ENCODE data around the gene MBP.

DNA sequence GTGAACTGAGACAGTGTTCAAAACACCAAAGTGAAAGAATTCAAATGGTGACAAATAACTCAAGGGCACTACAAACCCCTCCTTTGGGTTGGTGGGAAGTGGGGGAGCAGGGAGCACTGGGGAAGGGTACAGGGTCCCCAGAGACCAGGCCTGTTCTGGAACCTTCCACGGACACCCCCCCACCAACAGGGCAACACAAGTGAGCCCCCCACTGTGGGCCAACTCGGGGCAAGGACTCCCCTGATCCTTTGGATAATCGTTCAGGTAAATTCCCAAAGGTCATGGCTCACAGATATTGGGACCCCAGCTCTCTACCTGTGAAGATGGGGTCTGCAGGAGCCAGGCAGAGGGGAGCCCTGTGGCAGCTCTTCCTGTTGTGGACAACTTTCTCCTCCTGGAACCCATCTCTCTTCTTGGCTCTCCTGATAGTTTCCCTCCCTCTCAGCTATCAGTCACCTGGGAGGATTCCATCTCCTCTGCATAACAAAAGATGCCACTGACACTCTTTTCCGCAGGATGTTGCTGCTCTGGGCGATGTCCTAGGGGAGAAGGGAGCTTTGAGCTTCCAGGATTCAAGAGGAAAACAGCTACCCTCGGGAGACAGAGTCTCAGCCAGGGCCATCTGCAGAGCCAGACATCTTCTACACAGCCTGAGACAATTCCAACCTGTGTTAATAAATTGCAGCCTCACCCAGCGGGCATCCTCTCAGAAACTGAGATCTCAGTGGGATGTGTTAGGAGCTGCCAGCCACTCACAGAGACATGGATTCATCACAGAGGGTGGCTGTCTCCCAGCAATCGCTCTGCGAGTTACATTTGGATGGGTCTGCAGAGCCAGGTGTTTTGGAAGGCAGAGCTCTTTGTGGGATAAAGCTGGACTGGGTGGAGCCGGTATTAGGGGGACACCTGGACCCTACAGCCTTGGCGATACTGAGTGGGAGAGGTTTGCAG, 35.4 kb downstream of the MBP start:
- TF ChIP-seq, protein P1, sequence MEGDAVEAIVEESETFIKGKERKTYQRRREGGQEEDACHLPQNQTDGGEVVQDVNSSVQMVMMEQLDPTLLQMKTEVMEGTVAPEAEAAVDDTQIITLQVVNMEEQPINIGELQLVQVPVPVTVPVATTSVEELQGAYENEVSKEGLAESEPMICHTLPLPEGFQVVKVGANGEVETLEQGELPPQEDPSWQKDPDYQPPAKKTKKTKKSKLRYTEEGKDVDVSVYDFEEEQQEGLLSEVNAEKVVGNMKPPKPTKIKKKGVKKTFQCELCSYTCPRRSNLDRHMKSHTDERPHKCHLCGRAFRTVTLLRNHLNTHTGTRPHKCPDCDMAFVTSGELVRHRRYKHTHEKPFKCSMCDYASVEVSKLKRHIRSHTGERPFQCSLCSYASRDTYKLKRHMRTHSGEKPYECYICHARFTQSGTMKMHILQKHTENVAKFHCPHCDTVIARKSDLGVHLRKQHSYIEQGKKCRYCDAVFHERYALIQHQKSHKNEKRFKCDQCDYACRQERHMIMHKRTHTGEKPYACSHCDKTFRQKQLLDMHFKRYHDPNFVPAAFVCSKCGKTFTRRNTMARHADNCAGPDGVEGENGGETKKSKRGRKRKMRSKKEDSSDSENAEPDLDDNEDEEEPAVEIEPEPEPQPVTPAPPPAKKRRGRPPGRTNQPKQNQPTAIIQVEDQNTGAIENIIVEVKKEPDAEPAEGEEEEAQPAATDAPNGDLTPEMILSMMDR (IDR thresholded peaks at IDR 0.05; ENCODE audit: insufficient read depth, low read length), result no peak
- TF ChIP-seq, protein P2, sequence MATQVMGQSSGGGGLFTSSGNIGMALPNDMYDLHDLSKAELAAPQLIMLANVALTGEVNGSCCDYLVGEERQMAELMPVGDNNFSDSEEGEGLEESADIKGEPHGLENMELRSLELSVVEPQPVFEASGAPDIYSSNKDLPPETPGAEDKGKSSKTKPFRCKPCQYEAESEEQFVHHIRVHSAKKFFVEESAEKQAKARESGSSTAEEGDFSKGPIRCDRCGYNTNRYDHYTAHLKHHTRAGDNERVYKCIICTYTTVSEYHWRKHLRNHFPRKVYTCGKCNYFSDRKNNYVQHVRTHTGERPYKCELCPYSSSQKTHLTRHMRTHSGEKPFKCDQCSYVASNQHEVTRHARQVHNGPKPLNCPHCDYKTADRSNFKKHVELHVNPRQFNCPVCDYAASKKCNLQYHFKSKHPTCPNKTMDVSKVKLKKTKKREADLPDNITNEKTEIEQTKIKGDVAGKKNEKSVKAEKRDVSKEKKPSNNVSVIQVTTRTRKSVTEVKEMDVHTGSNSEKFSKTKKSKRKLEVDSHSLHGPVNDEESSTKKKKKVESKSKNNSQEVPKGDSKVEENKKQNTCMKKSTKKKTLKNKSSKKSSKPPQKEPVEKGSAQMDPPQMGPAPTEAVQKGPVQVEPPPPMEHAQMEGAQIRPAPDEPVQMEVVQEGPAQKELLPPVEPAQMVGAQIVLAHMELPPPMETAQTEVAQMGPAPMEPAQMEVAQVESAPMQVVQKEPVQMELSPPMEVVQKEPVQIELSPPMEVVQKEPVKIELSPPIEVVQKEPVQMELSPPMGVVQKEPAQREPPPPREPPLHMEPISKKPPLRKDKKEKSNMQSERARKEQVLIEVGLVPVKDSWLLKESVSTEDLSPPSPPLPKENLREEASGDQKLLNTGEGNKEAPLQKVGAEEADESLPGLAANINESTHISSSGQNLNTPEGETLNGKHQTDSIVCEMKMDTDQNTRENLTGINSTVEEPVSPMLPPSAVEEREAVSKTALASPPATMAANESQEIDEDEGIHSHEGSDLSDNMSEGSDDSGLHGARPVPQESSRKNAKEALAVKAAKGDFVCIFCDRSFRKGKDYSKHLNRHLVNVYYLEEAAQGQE (IDR thresholded peaks at IDR 0.05; ENCODE audit: insufficient replicate concordance, low read depth), result no peak

Data from HL-60 (cell line).